Natural killer cell (primary cell): Measurements from ENCODE around the gene KLHL22. TPM values are rescaled to one million over a fixed set of nuclear protein-coding genes. Genes with fewer than 3 reads are reported as not detected.

ENCODE experiments used
- ATAC-seq, 3 donors: fragments of 150-1000 bp in 2 of 3; fragments of 200-7000 bp in 1 of 3; cut with Tn5 transposase; 1 replicate in 1 of 3; 2 replicates in 2 of 3; pipeline ENCODE4 v1.10.0; 2021; ENCODE audit warnings: mild to moderate bottlenecking in 2 of 3, moderate library complexity in 2 of 3
- DNase-seq, 2 donors: peaks; one replicate each; pipeline versions ENCODE4 v3.0.0 to v3.0.0-alpha.2; 2013 to 2021; ENCODE audit warnings: mixed read lengths in 1 of 2
- H3K27ac ChIP-seq: one replicate; pipeline ENCODE4 v1.5.1; 2013; ENCODE audit warnings: mild to moderate bottlenecking, low read length
- H3K27me3 ChIP-seq: one replicate; pipeline ENCODE4 v1.6.1; 2013; ENCODE audit warnings: low read length; ENCODE audit not compliant: control insufficient read depth, insufficient read depth
- H3K36me3 ChIP-seq: one replicate; pipeline ENCODE4 v1.6.1; 2013; ENCODE audit warnings: low read length; ENCODE audit not compliant: control insufficient read depth, insufficient read depth
- H3K4me1 ChIP-seq: one replicate; pipeline ENCODE4 v1.6.1; 2013; ENCODE audit warnings: low read length; ENCODE audit not compliant: control insufficient read depth, insufficient read depth
- H3K4me3 ChIP-seq: one replicate; pipeline ENCODE4 v1.5.1; 2013; ENCODE audit warnings: low read length
- H3K9me3 ChIP-seq: one replicate; pipeline ENCODE4 v1.6.1; 2013; ENCODE audit warnings: low read length; ENCODE audit not compliant: control insufficient read depth, insufficient read depth
- H3K27ac Mint-ChIP-seq, 2 donors: one replicate each; pipeline ENCODE4 v1.8.0; 2022; ENCODE audit warnings: mild to moderate bottlenecking in 2 of 2, mixed read lengths in 2 of 2, moderate library complexity in 1 of 2
- H3K27me3 Mint-ChIP-seq, 2 donors: one replicate each; pipeline ENCODE4 v1.8.0; 2022; ENCODE audit warnings: low read depth in 2 of 2, mixed read lengths in 2 of 2
- H3K36me3 Mint-ChIP-seq: one replicate; pipeline ENCODE4 v1.8.0; 2022; ENCODE audit warnings: mixed read lengths
- H3K4me1 Mint-ChIP-seq, 2 donors: one replicate each; pipeline ENCODE4 v1.8.0; 2022; ENCODE audit warnings: mixed read lengths in 2 of 2
- H3K4me3 Mint-ChIP-seq: one replicate; pipeline ENCODE4 v1.8.0; 2022; ENCODE audit warnings: mild to moderate bottlenecking, moderate library complexity, mixed read lengths
- H3K9me3 Mint-ChIP-seq, 2 donors: one replicate each; pipeline ENCODE4 v1.8.0; 2022; ENCODE audit warnings: mixed read lengths in 2 of 2
- WGBS: methylation state at CpG from one replicate; pipeline ENCODE4 v1.1.7; 2013; ENCODE audit warnings: missing lambda C conversion rate; ENCODE audit not compliant: insufficient coverage; 5-methylcytosine and 5-hydroxymethylcytosine counted together
- intact Hi-C: fragments of 100-400 bp; cut with micrococcal nuclease; formaldehyde crosslinking; loops from one replicate; pipeline ENCODE4 v1.14.2; 2022
- total RNA-seq, 4 donors: library from RNA; stranded (reverse); fragments of 120-200 nt in 1 of 4; gene quantifications; one replicate each; pipeline versions ENCODE4 v1.2.3 to v1.2.4, GENCODE V29; 2013 to 2022
- TF ChIP-seq, protein P1 (sequence below): fragments of 200-600 bp; IDR thresholded peaks from one replicate; pipeline ENCODE4 v1.8.0; 2022; ENCODE audit warnings: antibody characterized with exemption

The KLHL22 gene
- total RNA-seq, 3 donors from 2014 or later (not counting 1 experiment from before 2014, with no cell fraction given) = 26.5 to 53.0 (median 31.0) TPM

DNA sequence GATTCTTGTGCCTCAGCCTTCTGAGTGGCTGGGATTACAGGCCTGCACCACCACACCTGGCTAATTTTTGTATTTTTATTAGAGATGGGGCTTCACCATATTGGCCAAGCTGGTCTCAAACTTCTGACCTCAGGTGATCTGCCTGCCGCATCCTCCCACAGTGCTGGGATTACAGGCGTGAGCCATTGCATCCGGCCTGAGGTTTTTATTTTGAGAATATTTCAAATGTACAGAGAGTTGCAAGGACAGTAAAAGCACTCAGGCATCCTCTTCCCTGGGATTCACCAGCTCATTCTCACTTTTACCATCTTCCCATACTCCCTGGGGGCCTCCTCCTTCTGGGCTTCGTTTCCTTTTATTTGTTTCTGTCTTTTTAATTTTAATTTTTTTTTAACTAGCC lies 24.0 kb upstream of the KLHL22 start:
- H3K9me3 ChIP-seq = no peaks in the 10 kb centered on the region
- no peak overlapping the region for H3K4me3 ChIP-seq
- no peaks in the 10 kb centered on the region for H3K9me3 Mint-ChIP-seq
- no peak for ATAC-seq
- TF ChIP-seq, protein P1, sequence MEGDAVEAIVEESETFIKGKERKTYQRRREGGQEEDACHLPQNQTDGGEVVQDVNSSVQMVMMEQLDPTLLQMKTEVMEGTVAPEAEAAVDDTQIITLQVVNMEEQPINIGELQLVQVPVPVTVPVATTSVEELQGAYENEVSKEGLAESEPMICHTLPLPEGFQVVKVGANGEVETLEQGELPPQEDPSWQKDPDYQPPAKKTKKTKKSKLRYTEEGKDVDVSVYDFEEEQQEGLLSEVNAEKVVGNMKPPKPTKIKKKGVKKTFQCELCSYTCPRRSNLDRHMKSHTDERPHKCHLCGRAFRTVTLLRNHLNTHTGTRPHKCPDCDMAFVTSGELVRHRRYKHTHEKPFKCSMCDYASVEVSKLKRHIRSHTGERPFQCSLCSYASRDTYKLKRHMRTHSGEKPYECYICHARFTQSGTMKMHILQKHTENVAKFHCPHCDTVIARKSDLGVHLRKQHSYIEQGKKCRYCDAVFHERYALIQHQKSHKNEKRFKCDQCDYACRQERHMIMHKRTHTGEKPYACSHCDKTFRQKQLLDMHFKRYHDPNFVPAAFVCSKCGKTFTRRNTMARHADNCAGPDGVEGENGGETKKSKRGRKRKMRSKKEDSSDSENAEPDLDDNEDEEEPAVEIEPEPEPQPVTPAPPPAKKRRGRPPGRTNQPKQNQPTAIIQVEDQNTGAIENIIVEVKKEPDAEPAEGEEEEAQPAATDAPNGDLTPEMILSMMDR = no peak
- H3K4me1 ChIP-seq = peaks cover 68% of the 10 kb centered on the region
- 92% methylated on average over 3 of the region's 4 CpGs for WGBS
- peak overlapping the region; percentile 76 to 89 for H3K27ac Mint-ChIP-seq
- intact Hi-C loops = no loop called here
- H3K4me3 Mint-ChIP-seq = no peak overlapping the region
- H3K36me3 Mint-ChIP-seq = peaks cover 8% of the 10 kb centered on the region
- H3K27me3 ChIP-seq = no peaks in the 10 kb centered on the region
- H3K4me1 Mint-ChIP-seq = peaks cover 74 to 75% of the 10 kb centered on the region in 2 donors
- peaks cover 31% of the 10 kb centered on the region for H3K36me3 ChIP-seq
- H3K27me3 Mint-ChIP-seq = no peaks in the 10 kb centered on the region
- H3K27ac ChIP-seq = no peak overlapping the region
- no peak for DNase-seq

DNA sequence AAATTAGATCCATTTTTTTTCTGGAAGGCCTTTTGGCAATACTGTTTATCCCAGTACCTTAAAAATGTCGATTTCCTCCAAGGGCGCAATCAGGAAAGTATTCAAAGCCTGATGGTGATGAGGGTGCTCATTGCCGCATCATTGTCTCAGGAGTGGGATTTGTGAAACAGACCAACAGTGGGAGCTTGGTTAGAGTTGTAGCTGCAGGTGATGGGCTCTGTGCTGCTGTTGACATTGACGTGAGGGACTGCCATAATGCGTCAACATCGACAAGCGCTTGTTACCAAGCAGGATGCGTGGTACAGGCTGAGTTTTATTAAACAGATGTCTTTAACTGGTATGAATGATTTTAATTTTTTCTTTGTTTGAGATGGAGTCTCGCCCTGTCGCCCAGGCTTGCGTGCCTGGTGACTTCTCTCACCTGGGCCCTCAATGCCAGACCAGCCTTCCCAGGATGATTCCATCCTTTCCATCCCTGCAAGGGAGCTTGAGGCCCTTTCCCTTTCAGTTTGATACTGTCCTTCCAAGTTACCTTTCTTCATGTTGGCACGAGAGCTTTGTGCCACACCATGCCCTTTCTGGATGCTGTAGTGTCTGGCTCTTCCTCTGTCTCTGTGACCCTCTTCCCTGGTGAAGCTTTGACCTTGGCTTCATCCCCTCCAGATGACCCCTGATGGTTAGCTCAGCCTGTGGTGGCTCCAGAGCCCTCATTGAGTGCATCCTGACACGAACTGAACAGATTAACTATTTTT lies 22.4 kb upstream of the KLHL22 start:
- H3K4me3 ChIP-seq = no peak overlapping the region

DNA sequence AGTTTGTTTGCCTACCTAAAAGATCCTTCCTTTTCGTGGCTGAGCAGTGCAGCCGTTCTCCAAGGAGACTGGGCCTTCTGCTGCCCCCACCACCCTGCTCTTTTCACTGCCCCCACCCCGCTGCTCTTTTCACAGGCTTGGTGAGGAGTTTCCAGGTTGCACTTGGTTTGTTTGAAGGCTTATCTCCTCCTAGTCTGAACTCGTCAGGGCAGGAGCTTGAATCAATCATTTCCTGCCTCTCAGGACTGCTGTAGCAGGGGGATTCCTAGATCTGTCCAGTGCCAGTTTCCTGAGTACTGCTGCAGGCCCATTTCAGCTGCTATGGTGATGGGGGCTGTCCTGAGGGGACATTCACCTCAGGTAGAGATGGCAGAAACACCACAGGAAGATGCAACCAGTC lies 21.8 kb upstream of the KLHL22 start:
- Mint-ChIP-seq H3K9me3 (no peaks in the 10 kb centered on the region), H3K36me3 (peaks cover 8% of the 10 kb centered on the region), H3K27me3 (no peaks in the 10 kb centered on the region), H3K4me1 (peaks cover 66 to 70% of the 10 kb centered on the region in 2 donors), H3K4me3 (peak overlapping the region; percentile 55), H3K27ac (peak overlapping the region; percentile 76 to 89)
- DNase-seq (peak in 1 of 2 donors; percentile 52), ATAC-seq (peak; percentile 52 to 83 (median 77))
- no peak overlapping the region for H3K4me3 ChIP-seq
- H3K4me1 ChIP-seq = peaks cover 56% of the 10 kb centered on the region
- H3K27ac ChIP-seq = no peak overlapping the region
- H3K36me3 ChIP-seq = peaks cover 40% of the 10 kb centered on the region
- WGBS = 46% methylated on average over 3 of the region's 4 CpGs
- no peaks in the 10 kb centered on the region for H3K27me3 ChIP-seq
- no peaks in the 10 kb centered on the region for H3K9me3 ChIP-seq
- TF ChIP-seq, protein P1 = no peak
- intact Hi-C loops = no loop called here

More for the DNA sequence above, 22.4 kb upstream of the KLHL22 start:
- WGBS = 90% methylated on average over 13 of the region's 13 CpGs
- ATAC-seq (no peak), DNase-seq (no peak)
- no peak overlapping the region for H3K27ac ChIP-seq
- TF ChIP-seq, protein P1 = no peak
- no peaks in the 10 kb centered on the region for H3K27me3 ChIP-seq
- no peaks in the 10 kb centered on the region for H3K9me3 ChIP-seq
- intact Hi-C loops = no loop called here
- Mint-ChIP-seq H3K9me3 (no peaks in the 10 kb centered on the region), H3K4me3 (no peak overlapping the region), H3K27ac (peak overlapping the region; percentile 76 to 89), H3K4me1 (peaks cover 71 to 74% of the 10 kb centered on the region in 2 donors), H3K36me3 (peaks cover 8% of the 10 kb centered on the region), H3K27me3 (no peaks in the 10 kb centered on the region)
- H3K36me3 ChIP-seq = peaks cover 40% of the 10 kb centered on the region
- peaks cover 61% of the 10 kb centered on the region for H3K4me1 ChIP-seq
